ENCODE results near the gene WDR17. TPM values are rescaled to one million over a fixed set of nuclear protein-coding genes. Genes with fewer than 3 reads are reported as not detected.

WDR17 gene
- total and polyA plus RNA-seq, 2 of the 13 experiments (the other 11 are each of a cell fraction or from before 2014, with no cell fraction given), result not detected

GRCh38 chr4:176031922-176032321 lies 33.7 kb upstream of the WDR17 start (continued):
- TF ChIP-seq KAT7 (CRISPR knock-in tag; IDR thresholded peaks at IDR 0.05; ENCODE audit: borderline replicate concordance), result no peak
- TF ChIP-seq NPAS2 (CRISPR knock-in tag; IDR thresholded peaks at IDR 0.05; ENCODE audit: borderline replicate concordance), result no peak

GRCh38 chr4:176032454-176032853 lies 33.2 kb upstream of the WDR17 start:
- intact Hi-C loops (cut with micrococcal nuclease; ENCODE audit: unreplicated experiment), result loop anchor here (10.0 kb wide), 1 partner anchor 1012 kb away; no protein-coding TSS in a partner anchor
- TF ChIP-seq CREB3 (CRISPR knock-in tag; IDR thresholded peaks at IDR 0.05) (no peak), MXD4 (CRISPR knock-in tag; IDR thresholded peaks at IDR 0.05) (no peak), NFE2L1 (CRISPR knock-in tag; IDR thresholded peaks at IDR 0.05; ENCODE audit: borderline replicate concordance) (no peak), YEATS4 (CRISPR knock-in tag; IDR thresholded peaks at IDR 0.05; ENCODE audit: borderline replicate concordance) (no peak), ZNF609 (CRISPR knock-in tag; IDR thresholded peaks at IDR 0.05; ENCODE audit: borderline replicate concordance) (no peak), MXI1 (IDR thresholded peaks at IDR 0.05; ENCODE audit: borderline replicate concordance, low read depth, low read length) (no peak), ZNF687 (CRISPR knock-in tag; IDR thresholded peaks at IDR 0.05) (no peak), ZNF512 (CRISPR knock-in tag; IDR thresholded peaks at IDR 0.05) (no peak), ZNF772 (CRISPR knock-in tag; IDR thresholded peaks at IDR 0.05) (no peak), MEIS1 (CRISPR knock-in tag; IDR thresholded peaks at IDR 0.05; ENCODE audit: borderline replicate concordance) (no peak)

More at GRCh38 chr4:176032454-176032853, 33.2 kb upstream of the WDR17 start:
- DNase-seq (ENCODE audit: low spot score), result no peak
- H3K4me2 ChIP-seq (ENCODE audit: low read depth, low read length), result no peak overlapping the region
- H3K4me3 ChIP-seq (replicated peaks in 1 of 3; ENCODE audit: insufficient read depth in 1 of 3, low read depth in 2 of 3, low read length in 3 of 3), result no peak overlapping the region
- no peaks in the 10 kb centered on the region for H3K36me3 ChIP-seq (replicated peaks in 1 of 2; ENCODE audit: control insufficient read depth in 1 of 2, insufficient read depth in 2 of 2, low read length in 2 of 2)
- no peak overlapping the region for H3K9ac ChIP-seq (ENCODE audit: insufficient read depth, low read depth, low read length)
- ChIA-PET CTCF (ENCODE audit: low intra/inter-chr PET ratio, low total read pairs) (no interaction called here), POLR2A (no interaction called here)
- no peaks in the 10 kb centered on the region for H3K4me1 ChIP-seq (ENCODE audit: insufficient read depth, low read length)
- no peak overlapping the region for H3K27ac ChIP-seq (ENCODE audit: extremely low read length, insufficient read depth, low read length)
- in situ Hi-C loops (cut with HindIII; ENCODE audit: extremely low pct_ligation_motif_present, low pct_unique_long_range_greater_than_20kb), result loop anchor here (25.0 kb wide), 1 partner anchor 305 kb away; no protein-coding TSS in a partner anchor
- no peaks in the 10 kb centered on the region for H4K20me1 ChIP-seq (ENCODE audit: insufficient read depth, low read length)
- no TSS peak for BruUV-seq (replicated peaks)
- no peak overlapping the region for H2AFZ ChIP-seq (ENCODE audit: low read length)
- H3K27me3 ChIP-seq (ENCODE audit: control insufficient read depth in 1 of 2, insufficient read depth in 2 of 2, low read length in 2 of 2), result no peaks in the 10 kb centered on the region
- H3K9me3 ChIP-seq (ENCODE audit: low read length), result no peaks in the 10 kb centered on the region
- no peaks in the 10 kb centered on the region for H3K79me2 ChIP-seq (ENCODE audit: insufficient read depth, low read length)
- no peak for ATAC-seq
- FAIRE-seq, result no peak
